GM23338 (cell line): ENCODE data around the gene INCA1. TPM values are rescaled to one million over a fixed set of nuclear protein-coding genes. Genes with fewer than 3 reads are reported as not detected.

ENCODE experiments used
- ATAC-seq: fragments of 200-7000 bp; cut with Tn5 transposase; 3 replicates; pipeline ENCODE4 v1.9.1; 2020
- DNase-seq: peaks from one replicate; pipeline ENCODE4 v3.0.0-alpha.2; 2015; ENCODE audit warnings: low spot score
- H2AFZ ChIP-seq: fragments of 200-600 bp; sonication (generic); 2 replicates; pipeline ENCODE4 v1.8.0; 2016; ENCODE audit warnings: antibody characterized with exemption, mild to moderate bottlenecking, moderate library complexity
- H3F3A ChIP-seq: fragments of 200-600 bp; sonication (generic); replicated peaks from 2 replicates; pipeline ENCODE4 v1.8.0; 2017; ENCODE audit warnings: antibody characterized with exemption, mixed run types, low read depth
- H3K27ac ChIP-seq: fragments of 200-600 bp; sonication (generic); 2 replicates; pipeline ENCODE4 v1.6.1; 2016; ENCODE audit warnings: low read depth
- H3K27me3 ChIP-seq: fragments of 200-600 bp; sonication (generic); 2 replicates; pipeline ENCODE4 v1.8.0; 2016; ENCODE audit warnings: mild to moderate bottlenecking, mixed run types, moderate library complexity; ENCODE audit not compliant: insufficient read depth
- H3K36me3 ChIP-seq: fragments of 200-600 bp; sonication (generic); 2 replicates; pipeline ENCODE4 v1.8.0; 2016; ENCODE audit warnings: mild to moderate bottlenecking; ENCODE audit not compliant: insufficient read depth
- H3K4me1 ChIP-seq: fragments of 200-600 bp; sonication (generic); 2 replicates; pipeline ENCODE4 v1.8.0; 2016; ENCODE audit warnings: mild to moderate bottlenecking, moderate library complexity; ENCODE audit not compliant: insufficient read depth
- H3K4me2 ChIP-seq: fragments of 200-600 bp; sonication (generic); 2 replicates; pipeline ENCODE4 v1.7.1; 2017; ENCODE audit warnings: mixed run types
- H3K4me3 ChIP-seq: fragments of 200-600 bp; sonication (generic); 2 replicates; pipeline ENCODE4 v1.6.1; 2016; ENCODE audit warnings: mixed run types
- H3K79me2 ChIP-seq: fragments of 200-600 bp; sonication (generic); replicated peaks from 2 replicates; pipeline ENCODE4 v1.8.0; 2017; ENCODE audit warnings: mild to moderate bottlenecking; ENCODE audit not compliant: insufficient read depth
- H3K9me2 ChIP-seq: fragments of 200-600 bp; sonication (generic); 2 replicates; pipeline ENCODE4 v1.8.0; 2017; ENCODE audit not compliant: insufficient read depth
- H4K20me1 ChIP-seq: fragments of 200-600 bp; sonication (generic); replicated peaks from 2 replicates; pipeline ENCODE4 v1.8.0; 2017; ENCODE audit warnings: mild to moderate bottlenecking; ENCODE audit not compliant: insufficient read depth
- H3K27ac Mint-ChIP-seq: 2 replicates; pipeline ENCODE4 v1.8.0; 2020; ENCODE audit warnings: inconsistent platforms, mild to moderate bottlenecking, moderate library complexity, mixed read lengths
- H3K27me3 Mint-ChIP-seq: 3 replicates; pipeline ENCODE4 v1.8.0; 2022; ENCODE audit warnings: low read depth, mild to moderate bottlenecking, moderate library complexity, mixed read lengths, inconsistent platforms; ENCODE audit not compliant: insufficient read depth, poor library complexity
- H3K36me3 Mint-ChIP-seq: 3 replicates; pipeline ENCODE4 v1.8.0; 2021; ENCODE audit warnings: low read depth, mild to moderate bottlenecking, inconsistent platforms, moderate library complexity, mixed read lengths
- H3K4me1 Mint-ChIP-seq: 3 replicates; pipeline ENCODE4 v1.8.0; 2020; ENCODE audit warnings: mild to moderate bottlenecking, inconsistent platforms, mixed read lengths
- H3K4me3 Mint-ChIP-seq: 3 replicates; pipeline ENCODE4 v1.8.0; 2021; ENCODE audit warnings: moderate library complexity, mild to moderate bottlenecking, inconsistent platforms, mixed read lengths
- H3K9me3 Mint-ChIP-seq: 3 replicates; pipeline ENCODE4 v1.8.0; 2020; ENCODE audit warnings: moderate library complexity, mild to moderate bottlenecking, inconsistent platforms, mixed read lengths
- CREB1 ChIP-seq: fragments of 250-450 bp; sonication (Bioruptor Pico); IDR thresholded peaks from 2 replicates; pipeline ENCODE4 v1.5.0; 2020; ENCODE audit warnings: low read depth, mild to moderate bottlenecking, moderate library complexity
- EZH2 ChIP-seq: fragments of 200-600 bp; sonication (generic); IDR thresholded peaks from one replicate; pipeline ENCODE4 v1.8.0; 2017; ENCODE audit warnings: antibody characterized with exemption, mild to moderate bottlenecking, low read depth; ENCODE audit not compliant: unreplicated experiment
- EZH2phosphoT487 ChIP-seq: fragments of 200-600 bp; sonication (generic); IDR thresholded peaks from one replicate; pipeline ENCODE4 v1.8.1; 2018; ENCODE audit warnings: antibody characterized with exemption; ENCODE audit not compliant: unreplicated experiment
- JUNB ChIP-seq: IDR thresholded peaks from one replicate; pipeline ENCODE4 v1.6.1; 2016; ENCODE audit warnings: antibody characterized with exemption; ENCODE audit not compliant: unreplicated experiment
- NANOG ChIP-seq: IDR thresholded peaks from 2 replicates; pipeline ENCODE4 v1.6.1; 2016; ENCODE audit warnings: antibody characterized with exemption, borderline replicate concordance
- POLR2AphosphoS5 ChIP-seq: IDR thresholded peaks from 2 replicates; pipeline ENCODE4 v1.6.1; 2016; ENCODE audit warnings: antibody characterized with exemption, low read depth
- STAT1 ChIP-seq: IDR thresholded peaks from one replicate; pipeline ENCODE4 v1.6.1; 2016; ENCODE audit warnings: antibody characterized with exemption; ENCODE audit not compliant: unreplicated experiment
- polyA plus RNA-seq: library from polyadenylated mRNA; unstranded; fragments of >200 nt; fragmentation: Nextera tagmentation; extraction: Ambion mirVana; gene quantifications from 2 replicates; pipeline ENCODE4 v1.2.1, GENCODE V29; 2016
- total RNA-seq: library from RNA; depleted of rRNA; stranded (reverse); fragments of >200 nt; shearing (Covaris generic); gene quantifications from 2 replicates; pipeline ENCODE4 v1.2.3, GENCODE V29; 2014
- TF ChIP-seq, protein P1 (sequence below), 2 experiments: fragments of 200-600 bp in 1 of 2; sonication (generic) in 1 of 2; conservative IDR thresholded peaks; 2 replicates each; pipeline versions ENCODE4 v1.5.1 to v1.6.1; 2016 to 2017; ENCODE audit warnings: antibody characterized with exemption in 2 of 2, low read depth in 2 of 2, mild to moderate bottlenecking in 2 of 2, moderate library complexity in 1 of 2
- TF ChIP-seq, protein P2 (sequence below): IDR thresholded peaks from one replicate; pipeline ENCODE4 v1.6.1; 2018; ENCODE audit warnings: antibody characterized with exemption; ENCODE audit not compliant: unreplicated experiment

The INCA1 gene
- total and polyA plus RNA-seq, 2 experiments from 2014 or later: 1.3 TPM; not detected in 1

DNA sequence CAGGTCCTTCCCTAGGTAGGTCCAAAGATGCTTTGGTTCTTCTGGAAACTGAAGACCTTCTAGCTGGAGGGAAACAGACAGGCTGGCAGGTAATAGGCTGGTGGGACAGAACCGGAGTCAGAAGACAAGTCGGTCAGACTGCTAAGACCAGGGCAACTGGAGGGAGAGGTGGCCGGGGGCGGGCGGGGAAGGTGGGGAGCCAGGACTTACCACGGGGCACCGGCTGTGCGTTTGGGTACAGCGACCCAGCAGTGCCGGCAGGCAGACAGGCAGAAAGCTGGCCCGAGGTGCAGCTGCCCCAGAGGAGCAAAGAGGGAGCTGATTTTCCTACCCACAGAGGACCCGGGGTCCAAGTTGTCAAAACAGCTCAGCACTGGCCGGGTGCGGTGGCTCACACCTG lies 37.3 kb upstream of the INCA1 start:
- H3F3A ChIP-seq: 0 out of 2 replicates have a peak, but pooled peaks cover 5% of the 10 kb centered on the region
- H3K4me1 ChIP-seq: no peaks in the 10 kb centered on the region; the same call in 1 of the 2 replicates
- no peak for DNase-seq
- ATAC-seq: no peak
- H3K36me3 ChIP-seq: no peaks in the 10 kb centered on the region
- Mint-ChIP-seq H3K27ac (no peak overlapping the region), H3K9me3 (no peaks in the 10 kb centered on the region; the same call in 2 of the 3 replicates), H3K4me3 (peak overlapping the region; percentile 51; the same call in 2 of the 3 replicates), H3K36me3 (no peaks in the 10 kb centered on the region), H3K27me3 (peaks cover 19% of the 10 kb centered on the region), H3K4me1 (peaks cover 3% of the 10 kb centered on the region)
- peak overlapping the region; percentile 91; the same call in 1 of the 2 replicates for H2AFZ ChIP-seq
- H3K27ac ChIP-seq: no peak overlapping the region
- no peaks in the 10 kb centered on the region for H4K20me1 ChIP-seq
- TF ChIP-seq EZH2: no peak
- no peak for TF ChIP-seq EZH2phosphoT487
- no peak for TF ChIP-seq CREB1 (CRISPR knock-in tag)
- no peak for TF ChIP-seq STAT1
- peaks cover 6% of the 10 kb centered on the region; the same call in 1 of the 2 replicates for H3K27me3 ChIP-seq
- no peaks in the 10 kb centered on the region for H3K9me2 ChIP-seq
- peak overlapping the region; percentile 55; the same call in 1 of the 2 replicates for H3K4me3 ChIP-seq
- H3K79me2 ChIP-seq: no peaks in the 10 kb centered on the region
- no peak overlapping the region for H3K4me2 ChIP-seq

GRCh38 chr17:5034063-5034462 lies 36.7 kb upstream of the INCA1 start:
- peaks cover 6% of the 10 kb centered on the region; the same call in 1 of the 2 replicates for H3K27me3 ChIP-seq
- no peaks in the 10 kb centered on the region for H4K20me1 ChIP-seq
- H3K27ac Mint-ChIP-seq: no peak overlapping the region
- H3K4me3 Mint-ChIP-seq: no peak overlapping the region
- no peak overlapping the region for H2AFZ ChIP-seq
- no peaks in the 10 kb centered on the region; the same call in 1 of the 2 replicates for H3K4me1 ChIP-seq
- H3K9me3 Mint-ChIP-seq: no peaks in the 10 kb centered on the region; the same call in 2 of the 3 replicates
- H3K36me3 Mint-ChIP-seq: no peaks in the 10 kb centered on the region
- no peak for DNase-seq
- H3K4me1 Mint-ChIP-seq: peaks cover 3% of the 10 kb centered on the region
- H3K27me3 Mint-ChIP-seq: peaks cover 19% of the 10 kb centered on the region
- H3K4me3 ChIP-seq: no peak overlapping the region
- H3K9me2 ChIP-seq: no peaks in the 10 kb centered on the region
- 0 out of 2 replicates have a peak, but pooled peaks cover 5% of the 10 kb centered on the region for H3F3A ChIP-seq
- ATAC-seq: no peak
- no peak overlapping the region for H3K27ac ChIP-seq
- no peaks in the 10 kb centered on the region for H3K36me3 ChIP-seq
- no peak overlapping the region for H3K4me2 ChIP-seq
- no peaks in the 10 kb centered on the region for H3K79me2 ChIP-seq
- TF ChIP-seq JUNB (no peak), POLR2AphosphoS5 (no peak), NANOG (no peak)
- TF ChIP-seq, protein P1, sequence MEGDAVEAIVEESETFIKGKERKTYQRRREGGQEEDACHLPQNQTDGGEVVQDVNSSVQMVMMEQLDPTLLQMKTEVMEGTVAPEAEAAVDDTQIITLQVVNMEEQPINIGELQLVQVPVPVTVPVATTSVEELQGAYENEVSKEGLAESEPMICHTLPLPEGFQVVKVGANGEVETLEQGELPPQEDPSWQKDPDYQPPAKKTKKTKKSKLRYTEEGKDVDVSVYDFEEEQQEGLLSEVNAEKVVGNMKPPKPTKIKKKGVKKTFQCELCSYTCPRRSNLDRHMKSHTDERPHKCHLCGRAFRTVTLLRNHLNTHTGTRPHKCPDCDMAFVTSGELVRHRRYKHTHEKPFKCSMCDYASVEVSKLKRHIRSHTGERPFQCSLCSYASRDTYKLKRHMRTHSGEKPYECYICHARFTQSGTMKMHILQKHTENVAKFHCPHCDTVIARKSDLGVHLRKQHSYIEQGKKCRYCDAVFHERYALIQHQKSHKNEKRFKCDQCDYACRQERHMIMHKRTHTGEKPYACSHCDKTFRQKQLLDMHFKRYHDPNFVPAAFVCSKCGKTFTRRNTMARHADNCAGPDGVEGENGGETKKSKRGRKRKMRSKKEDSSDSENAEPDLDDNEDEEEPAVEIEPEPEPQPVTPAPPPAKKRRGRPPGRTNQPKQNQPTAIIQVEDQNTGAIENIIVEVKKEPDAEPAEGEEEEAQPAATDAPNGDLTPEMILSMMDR (conservative IDR thresholded peaks at IDR 0.05; ENCODE audit: low read depth in 2 of 2): no peak
- TF ChIP-seq, protein P2, sequence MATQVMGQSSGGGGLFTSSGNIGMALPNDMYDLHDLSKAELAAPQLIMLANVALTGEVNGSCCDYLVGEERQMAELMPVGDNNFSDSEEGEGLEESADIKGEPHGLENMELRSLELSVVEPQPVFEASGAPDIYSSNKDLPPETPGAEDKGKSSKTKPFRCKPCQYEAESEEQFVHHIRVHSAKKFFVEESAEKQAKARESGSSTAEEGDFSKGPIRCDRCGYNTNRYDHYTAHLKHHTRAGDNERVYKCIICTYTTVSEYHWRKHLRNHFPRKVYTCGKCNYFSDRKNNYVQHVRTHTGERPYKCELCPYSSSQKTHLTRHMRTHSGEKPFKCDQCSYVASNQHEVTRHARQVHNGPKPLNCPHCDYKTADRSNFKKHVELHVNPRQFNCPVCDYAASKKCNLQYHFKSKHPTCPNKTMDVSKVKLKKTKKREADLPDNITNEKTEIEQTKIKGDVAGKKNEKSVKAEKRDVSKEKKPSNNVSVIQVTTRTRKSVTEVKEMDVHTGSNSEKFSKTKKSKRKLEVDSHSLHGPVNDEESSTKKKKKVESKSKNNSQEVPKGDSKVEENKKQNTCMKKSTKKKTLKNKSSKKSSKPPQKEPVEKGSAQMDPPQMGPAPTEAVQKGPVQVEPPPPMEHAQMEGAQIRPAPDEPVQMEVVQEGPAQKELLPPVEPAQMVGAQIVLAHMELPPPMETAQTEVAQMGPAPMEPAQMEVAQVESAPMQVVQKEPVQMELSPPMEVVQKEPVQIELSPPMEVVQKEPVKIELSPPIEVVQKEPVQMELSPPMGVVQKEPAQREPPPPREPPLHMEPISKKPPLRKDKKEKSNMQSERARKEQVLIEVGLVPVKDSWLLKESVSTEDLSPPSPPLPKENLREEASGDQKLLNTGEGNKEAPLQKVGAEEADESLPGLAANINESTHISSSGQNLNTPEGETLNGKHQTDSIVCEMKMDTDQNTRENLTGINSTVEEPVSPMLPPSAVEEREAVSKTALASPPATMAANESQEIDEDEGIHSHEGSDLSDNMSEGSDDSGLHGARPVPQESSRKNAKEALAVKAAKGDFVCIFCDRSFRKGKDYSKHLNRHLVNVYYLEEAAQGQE: no peak
